DND-41 (cell line): ENCODE data around the gene PMFBP1.
"Not testable (repeated sequence)": the region's sequence is repeated elsewhere in the genome, so short reads cannot be mapped to it uniquely, and the experiment has no call there.

Source experiments
- ATAC-seq: fragments of 200-7000 bp; cut with Tn5 transposase; 3 replicates; pipeline ENCODE4 v1.9.1; 2021; ENCODE audit warnings: low read depth; ENCODE audit not compliant: insufficient read depth
- DNase-seq: peaks from one replicate; pipeline ENCODE4 v3.0.0-alpha.2; 2020
- H2AFZ ChIP-seq: 2 replicates; pipeline ENCODE4 v1.6.0; 2012; ENCODE audit warnings: low read depth, low read length
- H3K27ac ChIP-seq: 2 replicates; pipeline ENCODE4 v1.5.1; 2012; ENCODE audit warnings: low read length, inconsistent platforms
- H3K27me3 ChIP-seq: fragments of 200-600 bp; sonication (generic); 2 replicates; pipeline ENCODE4 v1.6.0; 2012; ENCODE audit warnings: low read length, mild to moderate bottlenecking, inconsistent platforms; ENCODE audit not compliant: insufficient read depth, poor library complexity
- H3K36me3 ChIP-seq: 2 replicates; pipeline ENCODE4 v1.5.1; 2012; ENCODE audit warnings: low read length, inconsistent platforms; ENCODE audit not compliant: insufficient read depth
- H3K4me1 ChIP-seq: 2 replicates; pipeline ENCODE4 v1.5.1; 2012; ENCODE audit warnings: mild to moderate bottlenecking, low read length; ENCODE audit not compliant: insufficient read depth
- H3K4me2 ChIP-seq: 2 replicates; pipeline ENCODE4 v1.6.0; 2012; ENCODE audit warnings: mild to moderate bottlenecking, moderate library complexity, low read length, inconsistent platforms; ENCODE audit not compliant: insufficient read depth
- H3K4me3 ChIP-seq, 2 experiments: fragments of 200-600 bp in 1 of 2; shearing (Covaris generic) in 1 of 2; 2 replicates each; pipeline ENCODE4 v1.5.1; 2012 to 2016; ENCODE audit warnings: inconsistent platforms in 2 of 2, low read length in 2 of 2, mild to moderate bottlenecking in 2 of 2, low read depth in 1 of 2, moderate library complexity in 1 of 2
- H3K79me2 ChIP-seq: 2 replicates; pipeline ENCODE4 v1.6.0; 2012; ENCODE audit warnings: low read length, inconsistent platforms; ENCODE audit not compliant: insufficient read depth
- H3K9ac ChIP-seq: 2 replicates; pipeline ENCODE4 v1.6.0; 2012; ENCODE audit warnings: low read depth, mild to moderate bottlenecking, inconsistent platforms, low read length, moderate library complexity
- H3K9me3 ChIP-seq: 2 replicates; pipeline ENCODE4 v1.5.1; 2012; ENCODE audit warnings: low read length, moderate library complexity, mild to moderate bottlenecking, inconsistent platforms; ENCODE audit not compliant: insufficient read depth, severe bottlenecking
- H4K20me1 ChIP-seq: 2 replicates; pipeline ENCODE4 v1.6.0; 2012; ENCODE audit warnings: low read length; ENCODE audit not compliant: insufficient read depth
- EZH2 ChIP-seq: IDR thresholded peaks from 3 replicates; pipeline ENCODE4 v1.6.1; 2012; ENCODE audit warnings: borderline replicate concordance, low read depth, mild to moderate bottlenecking, moderate library complexity, low read length, inconsistent platforms; ENCODE audit not compliant: severe bottlenecking
- TF ChIP-seq, protein P1 (sequence below): IDR thresholded peaks from 2 replicates; pipeline ENCODE4 v1.5.1; 2012; ENCODE audit warnings: borderline replicate concordance, low read length, moderate library complexity, mild to moderate bottlenecking; ENCODE audit not compliant: poor library complexity, severe bottlenecking; ENCODE audit errors: extremely low read depth

PMFBP1 gene

DNA sequence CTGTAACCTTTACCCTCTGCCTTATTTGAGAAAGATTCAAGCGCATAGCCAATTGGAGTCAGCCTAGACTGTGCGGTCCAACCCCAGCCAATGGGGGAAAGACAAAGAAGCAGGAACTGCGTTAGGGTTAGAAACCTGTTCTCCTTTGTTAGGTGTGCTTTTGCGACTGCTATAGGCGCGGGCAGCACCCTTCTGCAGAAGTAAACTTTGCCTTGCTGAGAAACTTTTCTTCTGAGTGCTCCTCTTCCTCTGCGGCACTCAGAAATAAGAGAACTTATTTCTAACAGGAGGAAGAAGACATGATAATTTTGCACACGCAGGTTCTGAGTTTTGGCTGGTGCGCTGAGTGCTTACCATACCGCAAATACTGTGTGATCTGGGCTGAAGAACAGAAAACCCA is 87.5 kb downstream of the PMFBP1 start:
- Histone ChIP-seq H3K4me2 (no peak overlapping the region), H3K27ac (no peak overlapping the region), H3K36me3 (peaks cover 49% of the 10 kb centered on the region), H2AFZ (no peak overlapping the region), H3K4me1 (no peaks in the 10 kb centered on the region), H4K20me1 (no peaks in the 10 kb centered on the region), H3K4me3 (no peak overlapping the region), H3K9ac (no peak overlapping the region), H3K79me2 (no peaks in the 10 kb centered on the region), H3K9me3 (peaks cover 13% of the 10 kb centered on the region), H3K27me3 (no peaks in the 10 kb centered on the region)
- DNase-seq (no peak), ATAC-seq (no peak)
- no peak for TF ChIP-seq EZH2
- TF ChIP-seq, protein P1, sequence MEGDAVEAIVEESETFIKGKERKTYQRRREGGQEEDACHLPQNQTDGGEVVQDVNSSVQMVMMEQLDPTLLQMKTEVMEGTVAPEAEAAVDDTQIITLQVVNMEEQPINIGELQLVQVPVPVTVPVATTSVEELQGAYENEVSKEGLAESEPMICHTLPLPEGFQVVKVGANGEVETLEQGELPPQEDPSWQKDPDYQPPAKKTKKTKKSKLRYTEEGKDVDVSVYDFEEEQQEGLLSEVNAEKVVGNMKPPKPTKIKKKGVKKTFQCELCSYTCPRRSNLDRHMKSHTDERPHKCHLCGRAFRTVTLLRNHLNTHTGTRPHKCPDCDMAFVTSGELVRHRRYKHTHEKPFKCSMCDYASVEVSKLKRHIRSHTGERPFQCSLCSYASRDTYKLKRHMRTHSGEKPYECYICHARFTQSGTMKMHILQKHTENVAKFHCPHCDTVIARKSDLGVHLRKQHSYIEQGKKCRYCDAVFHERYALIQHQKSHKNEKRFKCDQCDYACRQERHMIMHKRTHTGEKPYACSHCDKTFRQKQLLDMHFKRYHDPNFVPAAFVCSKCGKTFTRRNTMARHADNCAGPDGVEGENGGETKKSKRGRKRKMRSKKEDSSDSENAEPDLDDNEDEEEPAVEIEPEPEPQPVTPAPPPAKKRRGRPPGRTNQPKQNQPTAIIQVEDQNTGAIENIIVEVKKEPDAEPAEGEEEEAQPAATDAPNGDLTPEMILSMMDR = no peak

DNA sequence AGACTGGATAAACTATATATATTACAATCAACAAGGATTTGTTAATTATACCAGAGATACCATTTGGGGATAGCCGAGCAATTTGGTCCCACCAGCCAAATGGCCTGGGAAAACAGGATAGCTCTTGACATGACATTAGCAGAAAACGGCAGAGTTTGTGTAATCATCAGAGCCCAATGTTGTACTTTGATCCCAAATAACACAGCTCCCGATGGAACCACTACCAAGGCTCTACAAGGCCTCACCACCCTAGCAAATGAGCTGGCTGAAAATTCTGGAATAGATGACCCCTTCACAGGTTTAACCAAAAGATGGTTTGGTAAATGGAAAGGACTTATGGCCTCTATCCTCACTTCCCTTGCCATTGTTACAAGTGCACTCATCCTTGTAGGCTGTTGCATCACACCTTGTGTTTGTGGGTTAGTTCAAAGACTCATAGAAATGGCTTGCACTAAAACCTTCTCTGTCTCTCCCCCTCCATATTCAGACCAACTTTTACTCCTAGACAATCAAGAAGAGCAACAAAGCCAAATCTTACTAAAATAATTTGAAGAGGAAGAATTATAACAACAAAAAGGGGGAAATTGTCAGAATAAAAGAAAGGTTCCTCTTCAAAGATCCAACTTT is 88.1 kb downstream of the PMFBP1 start:
- no peak overlapping the region for H3K4me2 ChIP-seq
- H3K4me3 ChIP-seq = no peak overlapping the region
- peaks cover 13% of the 10 kb centered on the region for H3K9me3 ChIP-seq
- H3K9ac ChIP-seq = no peak overlapping the region
- TF ChIP-seq EZH2 = no peak
- TF ChIP-seq, protein P1 = no peak
- DNase-seq = no peak
- H3K79me2 ChIP-seq = no peaks in the 10 kb centered on the region
- H3K4me1 ChIP-seq = no peaks in the 10 kb centered on the region
- no peak overlapping the region for H3K27ac ChIP-seq
- no peak overlapping the region for H2AFZ ChIP-seq
- no peaks in the 10 kb centered on the region for H4K20me1 ChIP-seq
- no peaks in the 10 kb centered on the region for H3K27me3 ChIP-seq
- peaks cover 44% of the 10 kb centered on the region for H3K36me3 ChIP-seq
- ATAC-seq = no peak

DNA sequence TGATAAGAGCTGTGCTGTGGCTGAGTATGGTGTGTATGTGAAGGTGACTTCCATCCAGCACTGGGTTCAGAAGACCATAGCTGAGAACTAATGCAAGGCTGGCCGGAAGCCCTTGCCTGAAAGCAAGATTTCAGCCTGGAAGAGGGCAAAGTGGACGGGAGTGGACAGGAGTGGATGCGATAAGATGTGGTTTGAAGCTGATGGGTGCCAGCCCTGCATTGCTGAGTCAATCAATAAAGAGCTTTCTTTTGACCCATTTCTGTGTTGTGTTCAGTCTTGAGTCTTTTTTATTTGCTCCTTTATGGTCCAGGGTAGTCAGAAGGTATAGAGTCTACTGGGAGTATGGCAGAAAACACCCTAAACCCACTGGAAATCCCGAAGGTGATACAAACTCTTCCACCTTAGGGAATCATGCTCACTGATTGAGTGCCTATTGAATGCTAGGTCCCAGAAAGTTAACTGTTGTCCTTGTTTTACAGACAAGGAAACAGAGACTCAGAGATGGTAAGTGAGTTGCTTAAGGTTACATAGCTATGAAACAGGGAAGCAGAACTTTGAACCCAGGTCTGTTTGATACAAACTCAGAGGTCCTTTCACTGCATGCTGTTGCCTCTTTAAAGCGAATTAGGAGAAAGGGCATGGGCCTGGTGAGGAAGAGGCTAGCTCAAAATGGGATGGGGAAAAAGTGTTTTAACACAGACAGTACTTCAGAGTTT is 94.8 kb downstream of the PMFBP1 start:
- H3K4me1 ChIP-seq, H3K79me2 ChIP-seq, H4K20me1 ChIP-seq, H3K27ac ChIP-seq, H3K27me3 ChIP-seq, H3K4me2 ChIP-seq, H2AFZ ChIP-seq, DNase-seq, H3K36me3 ChIP-seq, H3K4me3 ChIP-seq, ATAC-seq, H3K9ac ChIP-seq, H3K9me3 ChIP-seq: not testable (repeated sequence)

DNA sequence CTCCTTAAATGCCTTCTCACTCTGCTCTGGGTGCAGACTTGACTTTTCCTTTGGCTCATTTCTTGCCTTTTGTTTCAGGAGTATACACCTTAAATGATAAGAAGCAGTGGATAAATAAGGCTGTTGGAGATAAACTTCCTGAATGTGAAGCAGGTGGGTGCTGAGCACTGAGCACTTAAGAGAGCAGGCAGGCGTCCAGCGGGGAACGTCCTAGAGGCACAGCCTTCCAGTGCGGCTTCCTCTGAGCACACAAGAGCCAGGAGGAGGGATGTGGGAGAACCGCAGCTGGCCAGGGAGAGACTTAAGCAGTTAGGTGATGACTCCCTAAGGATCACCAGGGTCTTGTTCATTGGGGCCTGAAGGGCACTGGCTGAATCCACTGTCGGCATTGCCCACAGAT is 96.9 kb downstream of the PMFBP1 start:
- H3K27me3 ChIP-seq, H3K9ac ChIP-seq: not testable (repeated sequence)

More for the DNA sequence above, 96.9 kb downstream of the PMFBP1 start:
- not testable (repeated sequence) for H3K4me1 ChIP-seq, H3K4me2 ChIP-seq, DNase-seq, H2AFZ ChIP-seq, H3K4me3 ChIP-seq, H3K36me3 ChIP-seq, H3K9me3 ChIP-seq, H3K79me2 ChIP-seq, ATAC-seq, H4K20me1 ChIP-seq, H3K27ac ChIP-seq
